Measurements from ENCODE around the gene ZSWIM3.

GRCh38 chr20:45833883-45834796 is 23.3 kb upstream of the ZSWIM3 start:
- no peak for TF ChIP-seq CTCF (IDR thresholded peaks at IDR 0.05)
- no peak for TF ChIP-seq POLR2A (IDR thresholded peaks at IDR 0.05)

All from testis (tissue), 2 donors.